ENCODE data around the gene KRTAP10-7. TPM values are rescaled to one million over a fixed set of nuclear protein-coding genes. Genes with fewer than 3 reads are reported as not detected.
"Not testable (repeated sequence)": the region's sequence is repeated elsewhere in the genome, so short reads cannot be mapped to it uniquely, and the experiment has no call there.

The KRTAP10-7 gene
- total RNA-seq (ENCODE audit: low replicate concordance): not detected in 2 replicates

- not testable (repeated sequence) for H3K4me3 ChIP-seq; H3K9ac ChIP-seq; H3K9me3 ChIP-seq (ENCODE audit: low read depth); H3K4me1 Mint-ChIP-seq; H3K27ac Mint-ChIP-seq; H3K27me3 ChIP-seq; H3K36me3 ChIP-seq; DNase-seq (ENCODE audit: low spot score); H3K4me3 Mint-ChIP-seq; H3K4me2 ChIP-seq; H4K20me1 ChIP-seq (ENCODE audit: low read depth); H3K9me3 Mint-ChIP-seq; H3K36me3 Mint-ChIP-seq; H3K79me2 ChIP-seq (ENCODE audit: low read depth)
- H3K4me1 ChIP-seq: peaks cover 27% of the 10 kb centered on the region
- peaks cover 24% of the 10 kb centered on the region for H3F3A ChIP-seq (ENCODE audit: low read depth)
- H3K27me3 Mint-ChIP-seq (ENCODE audit: insufficient read depth, low read depth): peaks cover 10% of the 10 kb centered on the region
- peak within 1 kb of the TSS; percentile 9 for H2AFZ ChIP-seq (replicated peaks)
- peak within 1 kb of the TSS; percentile 90 for H3K27ac ChIP-seq
Measured at GRCh38 chr21:44600118-44600978, at the start of gene KRTAP10-7. TSS of gene KRTAP10-7 (plus strand) at chr21:44600597. CDS start at chr21:44600622, 25 bp downstream.

GRCh38 chr21:44550807-44551206 is 49.6 kb upstream of the KRTAP10-7 start:
- peak overlapping the region; percentile 91 for H3K27ac Mint-ChIP-seq
- no peaks in the 10 kb centered on the region for H3K36me3 Mint-ChIP-seq
- Histone ChIP-seq H3K4me3 (no peak overlapping the region), H3K9me3 (ENCODE audit: low read depth) (peaks cover 4% of the 10 kb centered on the region), H3K27me3 (no peaks in the 10 kb centered on the region), H3K4me2 (no peak overlapping the region), H3K9ac (no peak overlapping the region), H3K36me3 (no peaks in the 10 kb centered on the region), H2AFZ (replicated peaks) (no peak overlapping the region), H3F3A (ENCODE audit: low read depth) (peaks cover 9% of the 10 kb centered on the region), H4K20me1 (ENCODE audit: low read depth) (no peaks in the 10 kb centered on the region), H3K4me1 (peaks cover 24% of the 10 kb centered on the region), H3K27ac (no peak overlapping the region), H3K79me2 (ENCODE audit: low read depth) (no peaks in the 10 kb centered on the region)
- H3K9me3 Mint-ChIP-seq: peaks cover 14% of the 10 kb centered on the region
- peaks cover 34% of the 10 kb centered on the region for H3K4me1 Mint-ChIP-seq
- TF ChIP-seq EZH2 (IDR thresholded peaks at IDR 0.05) (no peak), CTCF (IDR thresholded peaks at IDR 0.05) (no peak), EZH2phosphoT487 (IDR thresholded peaks at IDR 0.05) (no peak)
- H3K4me3 Mint-ChIP-seq: peak overlapping the region; percentile 37
- DNase-seq (ENCODE audit: low spot score): no peak
- H3K27me3 Mint-ChIP-seq (ENCODE audit: insufficient read depth, low read depth): peaks cover 4% of the 10 kb centered on the region

GRCh38 chr21:44551340-44551961 is 48.9 kb upstream of the KRTAP10-7 start, which contains the start of gene KRTAP10-2:
TSS of gene KRTAP10-2 (minus strand) at chr21:44551505. CDS start at chr21:44551458, 47 bp downstream.
- H3K4me2 ChIP-seq: no peak within 1 kb of the TSS
- H3F3A ChIP-seq (ENCODE audit: low read depth): peaks cover 9% of the 10 kb centered on the region
- H3K36me3 ChIP-seq: no peaks in the 10 kb centered on the region
- DNase-seq (ENCODE audit: low spot score): no peak
- no peaks in the 10 kb centered on the region for H3K79me2 ChIP-seq (ENCODE audit: low read depth)
- H4K20me1 ChIP-seq (ENCODE audit: low read depth): no peaks in the 10 kb centered on the region
- no peaks in the 10 kb centered on the region for H3K27me3 ChIP-seq
- H2AFZ ChIP-seq (replicated peaks): no peak within 1 kb of the TSS
- no peak within 1 kb of the TSS for H3K27ac ChIP-seq
- H3K4me3 Mint-ChIP-seq: peak within 1 kb of the TSS; percentile 37
- H3K27me3 Mint-ChIP-seq (ENCODE audit: insufficient read depth, low read depth): peaks cover 4% of the 10 kb centered on the region
- H3K4me3 ChIP-seq: no peak within 1 kb of the TSS
- no peak within 1 kb of the TSS for H3K9ac ChIP-seq
- peaks cover 34% of the 10 kb centered on the region for H3K4me1 Mint-ChIP-seq
- H3K9me3 ChIP-seq (ENCODE audit: low read depth): peaks cover 4% of the 10 kb centered on the region
- peaks cover 14% of the 10 kb centered on the region for H3K9me3 Mint-ChIP-seq
- TF ChIP-seq EZH2 (IDR thresholded peaks at IDR 0.05) (no peak), EZH2phosphoT487 (IDR thresholded peaks at IDR 0.05) (no peak), CTCF (IDR thresholded peaks at IDR 0.05) (no peak)
- peaks cover 24% of the 10 kb centered on the region for H3K4me1 ChIP-seq
- H3K36me3 Mint-ChIP-seq: no peaks in the 10 kb centered on the region
- H3K27ac Mint-ChIP-seq: peak within 1 kb of the TSS; percentile 91
